Right cardiac atrium (tissue), 5 donors: ENCODE data around the gene CABP1. TPM values are rescaled to one million over a fixed set of nuclear protein-coding genes. Genes with fewer than 3 reads are reported as not detected.

ENCODE experiments used
- ATAC-seq, 2 donors: fragments of 200-7000 bp; cut with Tn5 transposase; one replicate each; pipeline versions ENCODE4 v1.8.0 to v1.9.1; 2020; ENCODE audit warnings: moderate library complexity in 2 of 2, mild to moderate bottlenecking in 1 of 2
- DNase-seq, 3 donors: peaks; one replicate each; pipeline ENCODE4 v3.0.0-alpha.2; 2020
- H3K27ac ChIP-seq: one replicate; pipeline ENCODE4 v1.5.1; 2013; ENCODE audit warnings: mild to moderate bottlenecking, low read length, control low read depth, moderate library complexity
- H3K27me3 ChIP-seq: one replicate; pipeline ENCODE4 v1.6.1; 2013; ENCODE audit not compliant: control insufficient read depth, insufficient read depth
- H3K4me1 ChIP-seq: one replicate; pipeline ENCODE4 v1.6.1; 2013; ENCODE audit warnings: low read length; ENCODE audit not compliant: control insufficient read depth, insufficient read depth
- H3K4me3 ChIP-seq: one replicate; pipeline ENCODE4 v1.5.1; 2013; ENCODE audit warnings: low read length, control low read depth
- H3K9me3 ChIP-seq: one replicate; pipeline ENCODE4 v1.6.1; 2013; ENCODE audit warnings: low read length; ENCODE audit not compliant: control insufficient read depth
- WGBS: extraction: QIAGEN DNeasy Blood & Tissue Kit; methylation state at CpG from one replicate; pipeline ENCODE4 v1.1.7; 2013; 5-methylcytosine and 5-hydroxymethylcytosine counted together
- intact Hi-C, 4 donors: fragments of 100-400 bp; cut with DNase I; formaldehyde crosslinking; loops; one replicate each; pipeline versions ENCODE4 v1.11.0 to v1.14.0; 2022 to 2023
- polyA plus RNA-seq: library from polyadenylated mRNA; stranded (reverse); fragments of 200-250 nt; gene quantifications from one replicate; pipeline ENCODE4 v1.2.3, GENCODE V29; 2013
- total RNA-seq, 4 donors: library from RNA; stranded (reverse); fragmentation: NEBNext Ultra II Directional; extraction: Animal tissue kit (Norgen Biotek cat#: 25700); gene quantifications; one replicate each; pipeline ENCODE4 v1.2.1, GENCODE V29; 2021
- donor health status: healthy with polysubstance abuse.
- donor health status: DM: no; HTN: yes; CAD: no.
- donor health status: DM: no; HTN: no; CAD: no.
- donor health status: DM: no; HTN: yes; CAD: no; lungs with severe emphysema.
- donor health status: DM: yes; HTN: yes; CAD: no.

Gene CABP1
- total and polyA plus RNA-seq, 5 donors = 0.89 to 4.0 (median 2.5) TPM

GRCh38 chr12:120640861-120641833 is 721 bp downstream of the CABP1 start:
- no peaks in the 10 kb centered on the region for H3K9me3 ChIP-seq
- H3K27me3 ChIP-seq = no peaks in the 10 kb centered on the region
- H3K4me1 ChIP-seq = no peaks in the 10 kb centered on the region
- DNase-seq (peak; percentile 60 to 83 (median 79)), ATAC-seq (peak; percentile 87 to 88)
- peak overlapping the region; percentile 94 for H3K4me3 ChIP-seq
- under 1% methylated on average over 115 of the region's 115 CpGs for WGBS
- intact Hi-C loops = loop anchor here in 2 of 4 donors (5.0 to 10.0 kb wide), 3 partner anchors 46 to 334 kb away; partner anchors contain the start of gene HNF1A (in 1 of the 2)
- no peak overlapping the region for H3K27ac ChIP-seq

- no peak overlapping the region for H3K27ac ChIP-seq
- WGBS = 82% methylated on average over 9 of the region's 9 CpGs
- intact Hi-C loops = loop anchor here in 2 of 4 donors (5.0 to 10.0 kb wide), 3 partner anchors 47 to 333 kb away; partner anchors contain the start of gene HNF1A (in 1 of the 2)
- H3K4me1 ChIP-seq = peaks cover 2% of the 10 kb centered on the region
- H3K4me3 ChIP-seq = no peak overlapping the region
- DNase-seq (no peak), ATAC-seq (no peak)
- no peaks in the 10 kb centered on the region for H3K9me3 ChIP-seq
- H3K27me3 ChIP-seq = no peaks in the 10 kb centered on the region
Measured at GRCh38 chr12:120642121-120642520, 1.7 kb downstream of the CABP1 start.

- no peak for DNase-seq
- ATAC-seq = no peak
- H3K27ac ChIP-seq = no peak overlapping the region
- no peak overlapping the region for H3K4me3 ChIP-seq
- intact Hi-C loops = loop anchor here in 2 of 4 donors (5.0 to 10.0 kb wide), 3 partner anchors 48 to 332 kb away; partner anchors contain the start of gene HNF1A (in 1 of the 2)
- whole genome bisulfite sequencing = 87% methylated on average over 4 of the region's 4 CpGs
- H3K4me1 ChIP-seq = peaks cover 2% of the 10 kb centered on the region
- no peaks in the 10 kb centered on the region for H3K27me3 ChIP-seq
- no peaks in the 10 kb centered on the region for H3K9me3 ChIP-seq
Measured at GRCh38 chr12:120642826-120643225, 2.4 kb downstream of the CABP1 start.

GRCh38 chr12:120643574-120643973 is 3.1 kb downstream of the CABP1 start:
- intact Hi-C loops = loop anchor here in 2 of 4 donors (5.0 to 10.0 kb wide), 3 partner anchors 49 to 331 kb away; partner anchors contain the start of gene HNF1A (in 1 of the 2)
- Histone ChIP-seq H3K9me3 (no peaks in the 10 kb centered on the region), H3K27me3 (no peaks in the 10 kb centered on the region), H3K27ac (no peak overlapping the region), H3K4me3 (no peak overlapping the region), H3K4me1 (peaks cover 2% of the 10 kb centered on the region)
- WGBS = 82% methylated on average over 4 of the region's 4 CpGs
- no peak for DNase-seq
- no peak for ATAC-seq

DNA sequence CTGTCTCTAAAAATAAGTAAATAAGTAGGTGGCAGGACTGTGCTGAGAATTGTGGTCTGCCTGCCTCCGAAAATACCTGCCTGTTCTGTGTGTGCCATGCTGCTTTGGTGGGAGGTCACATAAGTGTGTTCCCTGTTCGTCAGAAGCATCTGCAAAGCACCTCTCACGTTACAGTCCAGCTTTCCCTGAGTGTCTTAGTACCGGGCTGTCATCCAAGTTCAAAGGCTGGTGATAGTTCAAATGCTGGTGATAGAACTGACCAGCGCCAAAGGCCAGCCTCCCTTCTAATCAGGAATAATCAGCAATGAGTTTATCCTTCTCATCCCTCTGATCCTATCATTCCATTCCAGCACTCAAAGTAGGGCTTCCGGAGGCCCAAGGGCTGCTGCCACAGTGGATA is 5.6 kb downstream of the CABP1 start:
- no peaks in the 10 kb centered on the region for H3K27me3 ChIP-seq
- no peak for DNase-seq
- H3K27ac ChIP-seq = no peak overlapping the region
- WGBS = 50% methylated on average over 6 of the region's 6 CpGs
- ATAC-seq = no peak
- H3K4me1 ChIP-seq = peaks cover 3% of the 10 kb centered on the region
- intact Hi-C loops = loop anchor here (2.0 to 10.0 kb wide), 7 partner anchors 51 to 329 kb away; partner anchors contain the start of genes UNC119B (in 2 of the 4), HNF1A (in 1 of the 4) and POP5 (in 1 of the 4)
- no peaks in the 10 kb centered on the region for H3K9me3 ChIP-seq
- no peak overlapping the region for H3K4me3 ChIP-seq

GRCh38 chr12:120647375-120647755 is 6.9 kb downstream of the CABP1 start:
- H3K9me3 ChIP-seq = no peaks in the 10 kb centered on the region
- no peak overlapping the region for H3K27ac ChIP-seq
- no peaks in the 10 kb centered on the region for H3K27me3 ChIP-seq
- no peak for DNase-seq
- H3K4me1 ChIP-seq = peaks cover 3% of the 10 kb centered on the region
- no peak for ATAC-seq
- no peak overlapping the region for H3K4me3 ChIP-seq
- WGBS = 85% methylated on average over 13 of the region's 13 CpGs
- intact Hi-C loops = loop anchor here (2.0 to 10.0 kb wide), 7 partner anchors 53 to 327 kb away; partner anchors contain the start of genes UNC119B (in 2 of the 4), HNF1A (in 1 of the 4) and POP5 (in 1 of the 4)

DNA sequence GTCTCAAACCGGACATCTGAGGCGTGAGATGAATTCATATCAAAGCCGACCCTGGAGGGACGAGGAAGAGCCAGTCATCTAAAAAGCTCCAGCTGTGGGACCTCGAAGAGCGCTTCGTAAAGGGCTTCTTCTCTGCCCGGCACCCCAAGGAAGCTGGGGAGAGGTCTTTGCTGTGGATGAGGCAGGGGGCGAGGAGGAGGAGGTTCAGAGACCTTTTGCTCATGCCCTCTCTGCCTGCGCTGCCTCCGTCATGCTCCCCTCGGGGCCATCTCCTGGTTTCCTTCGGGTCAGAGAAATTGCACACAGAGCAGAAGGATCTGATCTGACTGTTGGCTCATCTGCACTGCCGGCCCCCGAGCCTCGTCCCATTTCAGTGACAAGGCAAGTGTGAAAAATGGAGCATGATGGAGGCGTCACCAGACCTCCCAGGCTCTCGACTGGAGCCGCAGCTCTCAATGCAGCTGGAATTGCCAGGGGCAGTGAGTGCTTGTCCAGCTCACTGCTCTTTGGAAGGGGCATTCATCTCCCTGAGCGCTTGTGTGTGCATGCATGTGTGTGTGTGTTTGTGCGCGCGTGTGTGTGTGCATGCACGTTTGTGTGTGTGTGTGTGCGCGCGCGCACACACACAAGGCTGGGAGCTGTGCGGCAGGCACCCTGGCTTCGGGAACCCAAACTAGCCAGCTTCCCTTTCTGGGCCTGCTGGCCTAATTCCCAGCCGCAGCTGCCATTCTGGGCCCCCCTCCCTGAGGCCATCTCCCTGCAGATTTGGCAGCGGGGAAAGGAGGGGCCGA is 9.2 kb downstream of the CABP1 start:
- Histone ChIP-seq H3K27me3 (no peaks in the 10 kb centered on the region), H3K9me3 (no peaks in the 10 kb centered on the region), H3K4me1 (peaks cover 14% of the 10 kb centered on the region), H3K27ac (no peak overlapping the region), H3K4me3 (peak overlapping the region; percentile 59)
- DNase-seq (peak in 2 of 3 donors; percentile 81 to 84), ATAC-seq (peak in 1 of 2 donors; percentile 3)
- 12% methylated on average over 33 of the region's 33 CpGs for WGBS
- intact Hi-C loops = loop anchor here in 3 of 4 donors (5.0 to 10.0 kb wide), 5 partner anchors 55 to 325 kb away; partner anchors contain the start of genes UNC119B (in 2 of the 3), HNF1A (in 1 of the 3) and POP5 (in 1 of the 3)

- ATAC-seq (no peak), DNase-seq (no peak)
- Histone ChIP-seq H3K27ac (no peak overlapping the region), H3K27me3 (no peaks in the 10 kb centered on the region), H3K4me3 (no peak overlapping the region), H3K9me3 (no peaks in the 10 kb centered on the region), H3K4me1 (peaks cover 14% of the 10 kb centered on the region)
- intact Hi-C loops = no loop called here
- 51% methylated on average over 12 of the region's 12 CpGs for WGBS
Measured at GRCh38 chr12:120650233-120650690, 9.8 kb downstream of the CABP1 start.

GRCh38 chr12:120651821-120652220 is 11.4 kb downstream of the CABP1 start:
- no peaks in the 10 kb centered on the region for H3K9me3 ChIP-seq
- H3K4me3 ChIP-seq = no peak overlapping the region
- 51% methylated on average over 5 of the region's 5 CpGs for WGBS
- no peak for DNase-seq
- H3K27ac ChIP-seq = no peak overlapping the region
- ATAC-seq = no peak
- peaks cover 12% of the 10 kb centered on the region for H3K4me1 ChIP-seq
- no peaks in the 10 kb centered on the region for H3K27me3 ChIP-seq
- intact Hi-C loops = no loop called here

- H3K27ac ChIP-seq = no peak overlapping the region
- peaks cover 12% of the 10 kb centered on the region for H3K4me1 ChIP-seq
- no peaks in the 10 kb centered on the region for H3K27me3 ChIP-seq
- no peak overlapping the region for H3K4me3 ChIP-seq
- 56% methylated on average over 10 of the region's 10 CpGs for WGBS
- H3K9me3 ChIP-seq = no peaks in the 10 kb centered on the region
- intact Hi-C loops = no loop called here
- ATAC-seq (no peak), DNase-seq (no peak)
Measured at GRCh38 chr12:120652656-120653435, 12.4 kb downstream of the CABP1 start.
